Colonic mucosa (tissue), 4 donors: ENCODE measurements around the gene PANX2. TPM values are rescaled to one million over a fixed set of nuclear protein-coding genes. Genes with fewer than 3 reads are reported as not detected.
"Not testable (repeated sequence)": the region's sequence is repeated elsewhere in the genome, so short reads cannot be mapped to it uniquely, and the experiment has no call there.

Source experiments
- DNase-seq: peaks from one replicate; pipeline ENCODE4 v3.0.0-alpha.2; 2020
- H3K27ac ChIP-seq: fragments of 200-600 bp; one replicate; pipeline ENCODE4 v1.8.0; 2021
- H3K27me3 ChIP-seq: fragments of 200-600 bp; one replicate; pipeline ENCODE4 v1.8.0; 2021
- H3K36me3 ChIP-seq: fragments of 200-600 bp; one replicate; pipeline ENCODE4 v1.8.0; 2021
- H3K4me1 ChIP-seq: fragments of 200-600 bp; one replicate; pipeline ENCODE4 v1.8.0; 2021; ENCODE audit warnings: mild to moderate bottlenecking
- H3K4me3 ChIP-seq: fragments of 200-600 bp; one replicate; pipeline ENCODE4 v1.8.0; 2021
- H3K9ac ChIP-seq, 2 donors: one replicate each; pipeline ENCODE4 v1.7.0; 2013; ENCODE audit warnings: control low read depth in 2 of 2, low read depth in 2 of 2, low read length in 2 of 2
- H3K9me3 ChIP-seq: fragments of 200-600 bp; one replicate; pipeline ENCODE4 v1.8.0; 2021
- intact Hi-C: fragments of 100-400 bp; cut with DNase I; formaldehyde crosslinking; loops from one replicate; pipeline ENCODE4 v1.14.1; 2022
- total RNA-seq, 2 donors: library from RNA; stranded (reverse); fragmentation: NEBNext Ultra II Directional in 1 of 2; extraction: Animal tissue kit (Norgen Biotek cat#: 25700) in 1 of 2; gene quantifications; one replicate each; pipeline ENCODE4 v1.2.1, GENCODE V29; 2021
- TF ChIP-seq, protein P1 (sequence below): fragments of 200-600 bp; IDR thresholded peaks from one replicate; pipeline ENCODE4 v1.8.0; 2022; ENCODE audit warnings: antibody characterized with exemption, mild to moderate bottlenecking
- donor health status: healthy.
- donor health status: DM: no; HTN: no; CAD: no.
- donor health status: DM: no; HTN: no; CAD: no.

The PANX2 gene
- total RNA-seq, 2 donors from 2014 or later, result not detected

DNA sequence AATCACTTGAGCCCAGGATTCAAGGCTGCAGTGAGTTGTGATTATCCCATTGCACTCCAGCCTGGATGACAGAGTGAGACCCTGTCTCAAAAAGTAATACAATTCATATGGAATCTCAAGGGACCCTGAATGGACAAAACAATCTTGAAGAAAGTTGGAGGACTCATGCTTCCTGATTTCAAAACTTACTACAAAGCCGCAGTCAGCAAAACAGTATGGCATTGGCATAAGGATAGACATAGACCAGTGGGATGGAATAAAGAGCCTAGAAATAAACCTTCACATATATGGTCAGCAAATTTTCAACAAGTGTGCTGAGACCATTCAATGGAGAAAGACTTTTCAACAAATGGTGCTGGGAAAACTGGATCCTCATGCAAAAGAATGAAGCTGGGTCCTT, 32.8 kb downstream of the PANX2 start:
- H3K4me1 ChIP-seq, result peaks cover 7% of the 10 kb centered on the region
- no peak overlapping the region for H3K4me3 ChIP-seq
- no peaks in the 10 kb centered on the region for H3K36me3 ChIP-seq
- no peak for DNase-seq
- H3K9me3 ChIP-seq, result no peaks in the 10 kb centered on the region
- TF ChIP-seq, protein P1, sequence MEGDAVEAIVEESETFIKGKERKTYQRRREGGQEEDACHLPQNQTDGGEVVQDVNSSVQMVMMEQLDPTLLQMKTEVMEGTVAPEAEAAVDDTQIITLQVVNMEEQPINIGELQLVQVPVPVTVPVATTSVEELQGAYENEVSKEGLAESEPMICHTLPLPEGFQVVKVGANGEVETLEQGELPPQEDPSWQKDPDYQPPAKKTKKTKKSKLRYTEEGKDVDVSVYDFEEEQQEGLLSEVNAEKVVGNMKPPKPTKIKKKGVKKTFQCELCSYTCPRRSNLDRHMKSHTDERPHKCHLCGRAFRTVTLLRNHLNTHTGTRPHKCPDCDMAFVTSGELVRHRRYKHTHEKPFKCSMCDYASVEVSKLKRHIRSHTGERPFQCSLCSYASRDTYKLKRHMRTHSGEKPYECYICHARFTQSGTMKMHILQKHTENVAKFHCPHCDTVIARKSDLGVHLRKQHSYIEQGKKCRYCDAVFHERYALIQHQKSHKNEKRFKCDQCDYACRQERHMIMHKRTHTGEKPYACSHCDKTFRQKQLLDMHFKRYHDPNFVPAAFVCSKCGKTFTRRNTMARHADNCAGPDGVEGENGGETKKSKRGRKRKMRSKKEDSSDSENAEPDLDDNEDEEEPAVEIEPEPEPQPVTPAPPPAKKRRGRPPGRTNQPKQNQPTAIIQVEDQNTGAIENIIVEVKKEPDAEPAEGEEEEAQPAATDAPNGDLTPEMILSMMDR, result no peak
- intact Hi-C loops, result no loop called here
- no peaks in the 10 kb centered on the region for H3K27me3 ChIP-seq
- H3K9ac ChIP-seq, result no peak overlapping the region
- H3K27ac ChIP-seq, result no peak overlapping the region

GRCh38 chr22:50204571-50204970, 34.0 kb downstream of the PANX2 start:
- no peak overlapping the region for H3K9ac ChIP-seq
- H3K27me3 ChIP-seq, result no peaks in the 10 kb centered on the region
- no peak overlapping the region for H3K4me3 ChIP-seq
- H3K9me3 ChIP-seq, result no peaks in the 10 kb centered on the region
- intact Hi-C loops, result no loop called here
- DNase-seq, result no peak
- no peaks in the 10 kb centered on the region for H3K36me3 ChIP-seq
- H3K27ac ChIP-seq, result no peak overlapping the region
- H3K4me1 ChIP-seq, result peaks cover 7% of the 10 kb centered on the region
- TF ChIP-seq, protein P1, result no peak

- H3K9ac ChIP-seq, H3K27ac ChIP-seq, intact Hi-C loops, H3K4me3 ChIP-seq, H3K9me3 ChIP-seq, H3K36me3 ChIP-seq, H3K4me1 ChIP-seq, DNase-seq, H3K27me3 ChIP-seq: not testable (repeated sequence)
Observed at GRCh38 chr22:50204998-50205397, 34.5 kb downstream of the PANX2 start.

DNA sequence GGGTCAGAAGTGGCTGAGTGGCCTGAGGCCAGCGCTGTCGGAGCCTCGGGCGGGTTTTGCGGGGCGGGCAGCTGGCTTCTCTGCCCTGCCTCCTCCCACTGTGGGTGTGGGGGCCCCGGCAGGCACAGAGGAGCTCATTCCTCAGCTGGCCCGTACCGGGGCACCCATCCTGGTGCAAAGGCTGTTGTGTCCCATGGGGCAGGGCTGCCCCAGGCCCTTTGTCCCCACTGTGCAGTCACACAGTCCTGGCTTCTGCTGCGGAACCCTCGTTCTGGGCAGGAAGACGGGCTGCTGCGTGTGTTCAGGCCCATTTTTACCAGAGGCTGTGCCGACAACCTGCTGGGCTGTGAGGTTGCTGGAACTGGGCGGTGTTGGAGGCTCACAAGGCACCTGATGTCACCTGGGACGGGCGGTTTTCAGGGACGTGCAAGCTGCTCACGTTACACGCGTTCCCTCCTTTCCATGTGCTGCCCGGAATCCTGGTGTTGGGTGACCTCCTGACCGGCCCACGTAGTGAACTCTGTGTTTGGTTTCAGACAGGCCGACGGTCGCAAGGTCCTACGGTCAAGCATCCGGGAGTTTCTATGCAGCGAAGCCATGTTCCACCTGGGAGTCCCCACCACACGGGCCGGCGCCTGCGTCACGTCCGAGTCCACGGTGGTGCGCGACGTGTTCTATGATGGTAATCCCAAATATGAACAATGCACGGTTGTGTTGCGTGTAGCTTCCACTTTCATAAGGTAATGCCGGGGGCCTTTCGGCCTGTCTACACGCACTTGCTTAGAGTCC, 35.4 kb downstream of the PANX2 start:
- peaks cover 7% of the 10 kb centered on the region for H3K4me1 ChIP-seq
- H3K27me3 ChIP-seq, result no peaks in the 10 kb centered on the region
- H3K9ac ChIP-seq, result no peak overlapping the region
- intact Hi-C loops, result no loop called here
- no peaks in the 10 kb centered on the region for H3K9me3 ChIP-seq
- no peak for DNase-seq
- H3K27ac ChIP-seq, result no peak overlapping the region
- H3K4me3 ChIP-seq, result no peak overlapping the region
- H3K36me3 ChIP-seq, result peaks cover 5% of the 10 kb centered on the region
- TF ChIP-seq, protein P1, result no peak

- H3K27ac ChIP-seq, result no peak overlapping the region
- no peaks in the 10 kb centered on the region for H3K27me3 ChIP-seq
- intact Hi-C loops, result no loop called here
- H3K36me3 ChIP-seq, result peaks cover 5% of the 10 kb centered on the region
- peaks cover 7% of the 10 kb centered on the region for H3K4me1 ChIP-seq
- DNase-seq, result no peak
- TF ChIP-seq, protein P1, result no peak
- no peaks in the 10 kb centered on the region for H3K9me3 ChIP-seq
- H3K9ac ChIP-seq, result no peak overlapping the region
- no peak overlapping the region for H3K4me3 ChIP-seq
Observed at GRCh38 chr22:50206599-50206998, 36.1 kb downstream of the PANX2 start.

GRCh38 chr22:50207383-50208140, 37.0 kb downstream of the PANX2 start:
- DNase-seq, result no peak
- Histone ChIP-seq H3K4me3 (no peak overlapping the region), H3K27ac (no peak overlapping the region), H3K27me3 (no peaks in the 10 kb centered on the region), H3K9ac (no peak overlapping the region), H3K36me3 (peaks cover 5% of the 10 kb centered on the region), H3K4me1 (no peaks in the 10 kb centered on the region), H3K9me3 (no peaks in the 10 kb centered on the region)
- TF ChIP-seq, protein P1, result no peak
- intact Hi-C loops, result loop anchor here (2.0 kb wide), 1 partner anchor 57 kb away; no protein-coding TSS in a partner anchor
